ENCODE data around the gene TLN1.

GRCh38 chr9:35682520-35683315 lies 49.3 kb downstream of the TLN1 start:
- TF ChIP-seq CTCF (IDR thresholded peaks at IDR 0.05): no peak
- no peak for TF ChIP-seq ZFX (IDR thresholded peaks at IDR 0.05; ENCODE audit: borderline replicate concordance)

Data from 22Rv1 (cell line).